ENCODE data around the gene GARIN6.
A peak's percentile ranks its signal among the peaks of the same experiment; 100 is the strongest.

Gene GARIN6

DNA sequence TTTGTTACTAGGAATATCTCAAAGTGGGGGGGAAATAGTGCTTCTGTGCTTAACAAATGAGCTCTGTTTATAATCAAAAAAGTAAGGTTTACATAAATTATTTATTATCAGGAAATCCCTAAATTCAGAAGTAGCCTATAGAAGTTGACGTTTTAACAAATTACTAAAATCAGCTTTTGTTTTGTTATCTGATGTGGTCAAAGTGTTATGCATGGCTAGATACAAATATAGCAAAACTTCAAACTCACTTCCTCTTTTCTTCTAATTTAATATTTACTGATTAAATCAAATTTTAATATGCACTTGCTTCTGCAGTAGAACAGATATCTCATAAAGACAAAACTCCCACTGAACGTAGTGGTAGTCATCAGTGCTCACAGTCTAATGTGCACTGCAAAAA is 47.5 kb downstream of the GARIN6 start:
- H3K27me3 ChIP-seq (ENCODE audit: insufficient read depth, poor library complexity, severe bottlenecking) = no peaks in the 10 kb centered on the region
- no peak for TF ChIP-seq GABPA (IDR thresholded peaks at IDR 0.05; ENCODE audit: low read depth)
- TF ChIP-seq CTCF (IDR thresholded peaks at IDR 0.05; ENCODE audit: insufficient read depth, low read length) = no peak
- peak; percentile 45 for TF ChIP-seq SPI1 (IDR thresholded peaks at IDR 0.05; ENCODE audit: borderline replicate concordance, low read depth)
- no peak for DNase-seq (ENCODE audit: low read depth in 1 of 2, low spot score in 1 of 2)
- no peak overlapping the region for H3K27ac ChIP-seq (replicated peaks)
- H3K4me3 ChIP-seq (replicated peaks; ENCODE audit: insufficient read depth, low read length) = no peak overlapping the region

Measured in HL-60 (cell line).